Measurements from ENCODE around the gene SULT4A1. TPM values are rescaled to one million over a fixed set of nuclear protein-coding genes. Genes with fewer than 3 reads are reported as not detected.

The SULT4A1 gene
- total and polyA plus RNA-seq, 9 of the 15 experiments (the other 6 are each of a cell fraction or from before 2014, with no cell fraction given): 0.03 to 0.20 (median 0.09) TPM; not detected in 3

DNA sequence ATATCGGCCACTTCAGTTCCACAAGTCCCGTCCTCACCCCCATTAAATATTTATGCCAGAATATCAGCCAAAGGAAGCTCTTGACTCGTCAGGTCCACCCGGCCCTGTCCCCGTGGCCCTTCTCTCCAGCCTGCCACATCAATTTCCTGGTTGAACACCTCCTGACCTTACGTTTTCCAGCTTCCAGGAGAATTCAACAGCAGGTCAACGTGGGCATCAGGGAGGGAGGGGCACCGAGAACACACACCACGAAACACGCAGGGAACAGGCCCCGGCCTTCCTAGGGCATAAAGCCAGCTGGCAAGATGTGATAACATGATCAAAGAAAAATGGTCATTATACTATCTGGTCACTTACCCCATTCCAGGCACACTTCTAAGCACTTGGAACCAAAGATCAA is 15.3 kb downstream of the SULT4A1 start (continued):
- TF ChIP-seq E2F8 (IDR thresholded peaks at IDR 0.05; ENCODE audit: low read depth, partially characterized antibody) (no peak), E2F3 (CRISPR knock-in tag; IDR thresholded peaks at IDR 0.05) (no peak), LCOR (CRISPR knock-in tag; IDR thresholded peaks at IDR 0.05) (no peak), RCOR1 (IDR thresholded peaks at IDR 0.05; ENCODE audit: borderline replicate concordance in 1 of 2, low read depth in 2 of 2, low read length in 2 of 2) (no peak), ETS1 (conservative IDR thresholded peaks at IDR 0.05; ENCODE audit: control insufficient read depth, low read depth, low read length) (no peak), KAT7 (CRISPR knock-in tag; IDR thresholded peaks at IDR 0.05; ENCODE audit: borderline replicate concordance) (no peak), ZNF512 (tag; IDR thresholded peaks at IDR 0.05) (no peak)
